Bone marrow (tissue), 2 donors: ENCODE measurements around the gene HIC1.

ENCODE experiments used
- DNase-seq, 2 donors: peaks; one replicate each; lab custom pipeline; 2025; lab: John Stamatoyannopoulos, UW

The HIC1 gene

DNA sequence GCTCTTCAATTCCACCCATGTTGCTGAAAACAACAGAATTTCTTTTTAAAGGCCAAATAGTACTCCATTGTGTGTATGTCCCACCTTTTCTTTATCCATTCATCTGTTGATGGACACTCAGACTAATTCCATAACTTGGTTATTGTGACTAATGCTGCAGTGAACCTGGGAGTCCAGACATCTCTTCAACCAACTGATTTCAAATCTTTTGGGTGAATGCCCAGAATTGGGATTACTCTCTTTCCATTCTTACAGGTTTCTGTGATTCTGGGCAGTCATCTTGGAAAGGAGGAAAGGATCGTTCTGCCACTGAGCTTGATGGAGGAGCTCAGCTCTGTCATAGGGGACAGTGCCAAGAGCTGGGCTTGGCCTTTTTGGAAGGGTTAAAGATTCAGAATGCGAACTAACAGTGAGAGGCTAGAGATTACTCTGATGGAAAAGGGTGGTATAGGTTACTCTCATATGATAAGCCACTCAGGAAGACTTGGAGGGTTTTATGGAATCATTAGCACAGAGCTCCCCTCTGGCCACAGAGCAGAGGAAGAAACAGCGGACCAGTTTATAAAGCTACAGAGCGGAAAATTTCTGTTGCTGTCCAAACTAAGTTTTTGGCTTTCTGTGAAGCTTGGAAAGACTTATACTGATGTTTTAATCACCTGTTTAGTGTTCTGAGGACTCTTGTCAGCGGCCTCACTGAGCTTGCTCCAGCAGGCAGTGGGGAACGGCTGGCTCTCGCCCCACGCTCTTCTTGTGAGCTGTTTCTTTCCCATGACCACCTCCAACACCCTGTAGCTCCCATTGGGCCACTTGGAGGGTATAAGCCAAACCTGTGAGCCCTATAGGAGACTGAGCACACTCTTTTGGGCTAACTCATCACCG, 48.3 kb downstream of the HIC1 start:
- DNase-seq, result no peak

DNA sequence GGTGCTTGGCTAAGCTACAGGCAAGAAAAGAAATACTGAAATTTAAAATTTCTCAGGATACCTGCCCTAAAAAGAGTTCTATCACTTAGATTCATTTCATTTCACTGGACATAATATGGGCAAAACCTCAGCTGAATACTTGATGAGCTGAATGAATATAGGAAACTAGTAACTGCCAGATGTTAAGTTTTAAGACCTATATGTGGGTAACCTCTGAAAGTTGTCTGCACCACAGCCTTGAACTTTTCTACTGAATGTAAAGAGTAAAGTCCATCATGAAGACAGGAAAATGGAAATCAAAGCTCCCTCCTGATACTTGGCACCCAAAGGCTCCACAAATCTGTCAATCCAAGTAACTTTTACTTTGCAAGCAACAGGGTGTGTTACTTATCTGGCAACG, 50.8 kb downstream of the HIC1 start:
- no peak for DNase-seq

DNA sequence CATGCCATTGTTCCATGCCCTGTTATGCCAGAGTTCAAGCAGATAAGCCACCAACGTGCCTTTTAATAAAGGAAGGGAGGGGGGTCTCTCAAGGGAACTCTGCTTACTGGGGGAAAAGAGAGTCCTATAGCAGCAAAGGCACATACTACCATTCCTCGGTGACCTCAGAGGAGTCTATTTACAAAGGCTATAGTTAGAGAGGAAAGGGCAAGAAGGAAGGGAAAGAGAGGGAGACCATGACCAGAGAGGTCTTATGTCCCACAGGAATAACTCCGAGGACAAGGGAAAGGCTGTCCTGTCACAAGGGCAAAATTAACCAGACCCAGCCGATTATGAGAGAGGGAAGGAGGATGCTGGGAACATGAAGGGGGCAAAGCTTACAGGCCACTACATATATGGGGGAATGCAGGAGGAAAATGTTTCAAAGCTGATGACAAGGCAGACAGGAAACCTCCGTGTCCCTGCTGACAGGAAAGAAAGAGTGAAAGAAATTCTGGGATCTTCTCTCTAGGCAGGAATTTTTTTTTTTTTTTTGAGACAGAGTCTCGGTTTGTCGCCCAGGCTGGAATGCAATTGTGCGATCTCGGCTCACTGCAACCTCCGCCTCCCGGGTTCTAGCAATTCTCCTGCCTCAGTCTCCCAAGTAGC, 51.5 kb downstream of the HIC1 start:
- no peak for DNase-seq

DNA sequence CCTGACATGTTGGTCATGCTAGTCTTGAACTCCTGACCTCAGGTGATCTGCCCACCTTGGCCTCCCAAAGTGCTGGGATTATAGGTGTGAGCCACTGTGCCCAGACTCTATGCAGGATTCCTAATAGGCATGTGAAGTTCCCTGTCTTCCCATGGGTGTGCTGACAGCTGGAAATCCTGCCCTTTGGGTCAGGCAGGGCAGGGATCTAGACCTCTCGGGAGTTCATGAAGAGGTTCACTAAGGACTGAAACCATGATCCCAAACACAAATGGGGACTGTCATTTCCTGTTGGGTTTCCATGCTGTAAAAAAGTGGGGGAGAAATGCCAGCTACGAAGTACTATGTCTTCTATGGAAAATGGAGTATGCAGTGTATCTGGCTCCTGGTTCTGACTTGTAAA, 52.1 kb downstream of the HIC1 start:
- no peak for DNase-seq

DNA sequence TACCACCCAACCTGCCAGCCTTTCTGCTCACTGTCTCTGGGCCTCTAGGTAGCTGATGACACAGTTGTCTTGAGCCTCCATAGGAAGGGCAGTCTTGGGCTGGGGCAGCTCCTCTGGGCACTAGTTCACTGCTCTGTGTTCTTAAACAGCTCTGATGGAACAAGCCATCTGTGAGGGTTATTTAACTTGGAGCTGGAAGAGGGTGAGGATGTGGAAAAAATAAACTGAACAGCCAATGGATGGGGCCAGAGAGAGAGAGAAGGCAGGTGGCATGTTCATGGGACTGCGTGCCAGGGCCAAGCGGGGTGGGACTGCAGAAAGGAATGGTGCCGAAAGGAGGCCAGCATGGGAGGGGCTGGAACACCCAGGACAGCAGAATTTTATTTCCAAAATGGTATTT, 52.6 kb downstream of the HIC1 start:
- no peak for DNase-seq

DNA sequence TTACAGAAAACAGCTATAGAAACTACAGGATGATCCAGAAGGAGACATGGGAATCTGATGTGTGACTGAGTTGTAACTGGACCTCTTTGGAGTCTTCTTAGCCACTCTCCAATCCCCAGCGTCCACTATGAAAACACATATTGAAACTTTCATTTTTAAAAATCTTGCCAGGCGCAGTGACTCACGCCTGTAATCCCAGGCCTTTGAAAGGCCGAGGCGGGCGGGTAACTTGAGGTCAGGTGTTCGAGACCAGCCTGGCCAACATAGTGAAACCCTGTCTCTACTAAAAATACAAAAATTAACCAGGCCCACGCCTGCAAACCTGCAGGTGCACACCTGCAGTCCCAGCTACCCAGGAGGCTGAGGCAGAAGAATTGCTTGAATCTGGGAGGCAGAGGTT, 53.3 kb downstream of the HIC1 start:
- DNase-seq, result no peak

DNA sequence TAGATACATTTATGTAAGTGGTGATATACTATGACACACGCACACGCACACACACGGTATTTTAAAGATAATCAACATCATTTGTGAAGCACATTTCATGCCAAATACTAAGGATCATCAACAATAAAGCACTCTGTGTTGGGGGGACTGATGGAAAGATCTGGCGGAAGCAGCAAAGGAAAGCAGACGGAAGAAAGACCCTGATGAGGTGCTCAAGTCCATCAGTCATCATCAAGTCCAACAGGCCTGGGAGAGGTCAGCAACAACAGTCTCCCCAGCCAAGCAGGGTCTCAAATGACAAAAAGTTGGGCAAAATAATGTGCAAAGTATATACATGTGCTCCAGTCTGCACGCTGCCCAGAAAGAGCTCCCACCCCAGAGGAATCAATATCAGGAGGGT, 55.5 kb downstream of the HIC1 start:
- DNase-seq, result no peak

DNA sequence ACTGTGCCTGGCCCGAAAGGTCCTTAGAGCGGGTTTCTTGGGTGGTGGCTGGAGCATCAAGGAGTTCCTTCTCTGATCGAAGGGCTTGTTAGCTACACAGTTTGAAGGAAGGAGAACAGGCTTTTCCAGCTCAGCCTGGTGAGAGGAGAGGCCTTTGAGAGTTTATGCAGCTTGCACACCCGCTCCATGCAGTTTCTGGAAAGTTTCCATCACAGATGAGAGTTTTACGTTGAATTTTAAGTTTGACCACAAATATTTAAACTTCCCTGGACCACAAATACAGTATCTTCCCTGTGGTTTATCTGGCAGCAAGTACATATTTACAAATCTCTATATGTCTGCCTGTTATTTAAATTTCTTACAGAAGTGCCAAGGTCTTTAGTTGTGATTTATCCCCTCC, 56.8 kb downstream of the HIC1 start:
- no peak for DNase-seq
